Endothelial cell of umbilical vein (primary cell): ENCODE results near the gene RIT2. TPM values are rescaled to one million over a fixed set of nuclear protein-coding genes. Genes with fewer than 3 reads are reported as not detected.

Source experiments
- BruUV-seq: library from RNA; stranded (reverse); fragments of 400-500 nt; replicated peaks from 2 replicates; lab custom pipeline; 2021; lab: Mats Ljungman, UMichigan
- CTCF ChIA-PET: fragments of 300-600, 350-600 bp; sonication (Branson Sonifier 250); formaldehyde crosslinking; loops from one replicate; lab custom pipeline; 2021; ENCODE audit warnings: antibody characterized with exemption, inconsistent platforms; lab: Charles Lee
- POLR2A ChIA-PET: fragments of 300-600, 350-600 bp; sonication (Branson Sonifier 250); formaldehyde crosslinking; loops from one replicate; lab custom pipeline; 2021; ENCODE audit warnings: antibody characterized with exemption, inconsistent platforms; lab: Charles Lee
- DNase-seq: peaks from one replicate; pipeline ENCODE4 v3.0.0-alpha.2; 2011; ENCODE audit warnings: low read depth, low spot score
- FAIRE-seq: peaks from 2 replicates; lab custom pipeline; 2011; peaks lifted over from hg19 to GRCh38; lab: Jason Lieb, UNC
- H2AFZ ChIP-seq: 2 replicates; pipeline ENCODE4 v1.6.0; 2012; ENCODE audit warnings: low read depth, low read length, control low read depth, inconsistent platforms
- H3K27ac ChIP-seq: 2 replicates; pipeline ENCODE4 v1.5.1; 2011; ENCODE audit warnings: low read depth, mild to moderate bottlenecking, control low read depth, low read length, moderate library complexity; ENCODE audit not compliant: insufficient read depth
- H3K27me3 ChIP-seq, 2 experiments: 2 replicates each; pipeline versions ENCODE4 v1.6.0 to v1.6.1; 2011; ENCODE audit warnings: low read length in 2 of 2, mixed read lengths in 1 of 2; ENCODE audit not compliant: control insufficient read depth in 2 of 2, insufficient read depth in 2 of 2
- H3K36me3 ChIP-seq, 2 experiments: 2 replicates in 1 of 2; 3 replicates in 1 of 2; pipeline ENCODE4 v1.5.1; 2011; ENCODE audit warnings: low read length in 2 of 2, mild to moderate bottlenecking in 1 of 2, moderate library complexity in 1 of 2; ENCODE audit not compliant: control insufficient read depth in 2 of 2, insufficient read depth in 2 of 2; ENCODE audit errors: extremely low read depth in 1 of 2
- H3K4me1 ChIP-seq: 3 replicates; pipeline ENCODE4 v1.5.1; 2011; ENCODE audit warnings: mild to moderate bottlenecking, low read length; ENCODE audit not compliant: control insufficient read depth, insufficient read depth; ENCODE audit errors: extremely low read depth
- H3K4me2 ChIP-seq: 2 replicates; pipeline ENCODE4 v1.6.1; 2011; ENCODE audit warnings: low read length, control low read depth, mixed read lengths; ENCODE audit not compliant: insufficient read depth
- H3K4me3 ChIP-seq, 3 experiments: fragments of 200-600 bp in 1 of 3; sonication (generic), shearing (Covaris generic) in 1 of 3; replicated peaks in 1 of 3; 2 replicates each; pipeline ENCODE4 v1.5.1; 2011 to 2016; ENCODE audit warnings: control low read depth in 3 of 3, low read length in 3 of 3, mild to moderate bottlenecking in 2 of 3, inconsistent platforms in 1 of 3, low read depth in 1 of 3, moderate library complexity in 1 of 3; ENCODE audit not compliant: insufficient read depth in 1 of 3
- H3K79me2 ChIP-seq: 2 replicates; pipeline ENCODE4 v1.6.0; 2012; ENCODE audit warnings: low read length, inconsistent platforms; ENCODE audit not compliant: control insufficient read depth, insufficient read depth
- H3K9ac ChIP-seq: replicated peaks from 2 replicates; pipeline ENCODE3; 2011; ENCODE audit warnings: low read length, control low read depth; ENCODE audit not compliant: insufficient read depth; ENCODE audit errors: extremely low read depth
- H3K9me1 ChIP-seq: replicated peaks from 3 replicates; pipeline ENCODE4 v1.6.0; 2011; ENCODE audit warnings: mild to moderate bottlenecking, low read length; ENCODE audit not compliant: control insufficient read depth, insufficient read depth; ENCODE audit errors: extremely low read depth
- H3K9me3 ChIP-seq: replicated peaks from 2 replicates; pipeline ENCODE4 v1.5.1; 2012; ENCODE audit warnings: low read length, inconsistent platforms; ENCODE audit not compliant: control insufficient read depth, insufficient read depth
- H4K20me1 ChIP-seq: replicated peaks from 2 replicates; pipeline ENCODE3; 2011; ENCODE audit warnings: mild to moderate bottlenecking, low read length; ENCODE audit not compliant: control insufficient read depth, insufficient read depth; ENCODE audit errors: extremely low read depth
- CTCF ChIP-seq, 2 donors: IDR thresholded peaks; 1 replicate in 1 of 2; 2 replicates in 1 of 2; pipeline ENCODE4 v1.5.1; 2011; ENCODE audit warnings: low read length in 2 of 2, mild to moderate bottlenecking in 2 of 2, moderate library complexity in 2 of 2, control low read depth in 1 of 2, inconsistent platforms in 1 of 2, low read depth in 1 of 2; ENCODE audit not compliant: insufficient read depth in 1 of 2; ENCODE audit errors: extremely low read depth in 1 of 2
- EZH2 ChIP-seq: IDR thresholded peaks from 2 replicates; pipeline ENCODE4 v1.6.1; 2012; ENCODE audit warnings: borderline replicate concordance, low read depth, mild to moderate bottlenecking, moderate library complexity, low read length, inconsistent platforms; ENCODE audit not compliant: severe bottlenecking
- FOS ChIP-seq: IDR thresholded peaks from 2 replicates; pipeline ENCODE4 v1.6.1; 2011; ENCODE audit warnings: mild to moderate bottlenecking, low read length, moderate library complexity, borderline replicate concordance; ENCODE audit not compliant: insufficient read depth
- GATA2 ChIP-seq: IDR thresholded peaks from 2 replicates; pipeline ENCODE4 v1.7.0; 2011; ENCODE audit warnings: low read depth, mild to moderate bottlenecking, moderate library complexity, mixed read lengths, low read length; ENCODE audit not compliant: insufficient read length, insufficient read depth
- JUN ChIP-seq: IDR thresholded peaks from 2 replicates; pipeline ENCODE4 v1.6.1; 2011; ENCODE audit warnings: borderline replicate concordance, low read depth; ENCODE audit not compliant: insufficient read length, insufficient read depth
- MYC ChIP-seq: IDR thresholded peaks from one replicate; pipeline ENCODE4 v1.6.1; 2011; ENCODE audit warnings: mild to moderate bottlenecking, low read depth, low read length
- POLR2A ChIP-seq: IDR thresholded peaks from 2 replicates; pipeline ENCODE4 v1.6.1; 2012; ENCODE audit warnings: low read depth, mild to moderate bottlenecking, control low read depth, low read length
- POLR2AphosphoS5 ChIP-seq: IDR thresholded peaks from 2 replicates; pipeline ENCODE4 v1.6.1; 2012; ENCODE audit warnings: low read depth, mild to moderate bottlenecking, control low read depth, low read length, moderate library complexity; ENCODE audit not compliant: insufficient read depth
- dilution Hi-C: fragments of 300-500 bp; cut with MboI; formaldehyde crosslinking; loops from one replicate; pipeline ENCODE4 v1.15.0; 2019; ENCODE audit warnings: low sequenced_read_pairs; ENCODE audit not compliant: extremely low pct_ligation_motif_present
- intact Hi-C: fragments of 100-400 bp; cut with micrococcal nuclease; formaldehyde crosslinking; loops from one replicate; pipeline ENCODE4 v1.10.0; 2022
- polyA plus RNA-seq, 4 experiments: library from polyadenylated mRNA; depleted of rRNA in 3 of 4; stranded (reverse) in 3 of 4; unstranded in 1 of 4; fragments of >200 nt; gene quantifications; 2 replicates each; pipeline versions ENCODE4 v1.2.1 to v1.2.3, GENCODE V29; 2011 to 2012; ENCODE audit warnings: missing spikeins in 1 of 4
- total RNA-seq: library from RNA; stranded (reverse); gene quantifications from 2 replicates; pipeline ENCODE4 v1.2.3, GENCODE V29; 2021
- TF ChIP-seq, protein P1 (sequence below): IDR thresholded peaks from 2 replicates; pipeline ENCODE4 v1.6.1; 2011; ENCODE audit not compliant: insufficient read depth, insufficient read length

Gene RIT2
- total and polyA plus RNA-seq, 2 donors (not counting 3 experiments of a cell fraction or from before 2014, with no cell fraction given): not detected

DNA sequence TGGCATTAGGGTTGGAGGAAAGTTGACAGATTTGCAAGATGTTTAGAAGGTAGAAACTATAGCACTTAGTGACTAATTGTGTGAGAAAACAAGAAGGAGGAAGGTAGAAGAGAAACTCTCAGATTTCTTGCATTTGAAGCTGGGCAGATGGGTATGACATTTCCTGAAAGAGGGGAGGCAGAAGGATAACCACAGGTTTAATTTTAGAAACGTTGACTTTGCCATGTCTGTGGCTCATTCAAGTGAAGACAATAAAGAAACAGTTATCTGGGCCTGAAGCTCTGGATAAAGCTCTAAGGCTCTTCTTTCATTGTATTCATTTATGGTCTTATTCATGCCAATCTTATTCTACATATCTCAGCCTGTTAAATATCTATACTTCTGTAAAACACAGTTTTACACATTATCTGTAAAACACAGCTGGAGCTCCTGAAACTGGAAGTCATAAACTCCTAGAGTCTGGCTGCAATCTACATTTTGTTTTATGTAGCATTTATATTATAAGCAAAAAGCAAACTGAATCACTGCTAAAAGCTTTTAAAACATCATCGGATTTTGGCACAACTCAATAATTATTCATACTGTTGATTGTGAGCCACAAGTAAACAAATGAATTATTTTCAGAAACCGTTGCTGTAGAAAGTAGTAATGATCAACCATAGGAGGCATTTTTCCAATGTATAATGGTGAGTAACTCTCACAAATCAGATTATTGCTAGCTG, 138.5 kb downstream of the RIT2 start:
- Histone ChIP-seq H3K79me2 (no peaks in the 10 kb centered on the region), H4K20me1 (no peaks in the 10 kb centered on the region), H3K27me3 (no peaks in the 10 kb centered on the region), H3K9me1 (no peaks in the 10 kb centered on the region), H3K4me2 (no peak overlapping the region), H2AFZ (no peak overlapping the region), H3K36me3 (no peaks in the 10 kb centered on the region), H3K9ac (no peak overlapping the region), H3K4me1 (no peaks in the 10 kb centered on the region), H3K4me3 (no peak overlapping the region), H3K27ac (no peak overlapping the region), H3K9me3 (no peaks in the 10 kb centered on the region)
- ChIA-PET POLR2A (no interaction called here), CTCF (no interaction called here)
- TF ChIP-seq GATA2: no peak
- no peak for TF ChIP-seq FOS
- no peak for TF ChIP-seq JUN
- no peak for TF ChIP-seq POLR2AphosphoS5
- no peak for TF ChIP-seq EZH2
- TF ChIP-seq CTCF (IDR thresholded peaks at IDR 0.05; ENCODE audit: extremely low read depth in 1 of 2, insufficient read depth in 1 of 2, low read depth in 1 of 2, low read length in 2 of 2): no peak
- no peak for TF ChIP-seq POLR2A
- TF ChIP-seq, protein P1, sequence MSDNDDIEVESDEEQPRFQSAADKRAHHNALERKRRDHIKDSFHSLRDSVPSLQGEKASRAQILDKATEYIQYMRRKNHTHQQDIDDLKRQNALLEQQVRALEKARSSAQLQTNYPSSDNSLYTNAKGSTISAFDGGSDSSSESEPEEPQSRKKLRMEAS: no peak
- no peak for TF ChIP-seq MYC
- intact Hi-C loops: no loop called here
- FAIRE-seq (no peak), DNase-seq (no peak)
- dilution Hi-C loops: no loop called here
- BruUV-seq: no TSS peak
